ENCODE data around the gene SGPL1.
"Not testable (repeated sequence)": the region's sequence is repeated elsewhere in the genome, so short reads cannot be mapped to it uniquely, and the experiment has no call there.

SGPL1 gene

GRCh38 chr10:70846795-70847194 is 31.0 kb downstream of the SGPL1 start:
- no peak for DNase-seq

GRCh38 chr10:70847659-70848360 is 32.1 kb downstream of the SGPL1 start:
- DNase-seq, result no peak

- peak; percentile 97 for DNase-seq
Observed at GRCh38 chr10:70849582-70850016, 33.9 kb downstream of the SGPL1 start.

GRCh38 chr10:70850097-70850496 is 34.3 kb downstream of the SGPL1 start:
- peak; percentile 45 for DNase-seq

- no peak for DNase-seq
Observed at GRCh38 chr10:70851597-70852475, 36.1 kb downstream of the SGPL1 start.

GRCh38 chr10:70853038-70853437 is 37.3 kb downstream of the SGPL1 start:
- DNase-seq, result no peak

GRCh38 chr10:70853457-70853856 is 37.7 kb downstream of the SGPL1 start:
- DNase-seq, result no peak

- DNase-seq, result no peak
Observed at GRCh38 chr10:70856454-70856853, 40.7 kb downstream of the SGPL1 start.

- no peak for DNase-seq
Observed at GRCh38 chr10:70858759-70859158, 43.0 kb downstream of the SGPL1 start.

GRCh38 chr10:70861495-70862197 is 45.9 kb downstream of the SGPL1 start:
- DNase-seq, result not testable (repeated sequence)

GRCh38 chr10:70863470-70864160 is 47.9 kb downstream of the SGPL1 start:
- DNase-seq, result no peak

- no peak for DNase-seq
Observed at GRCh38 chr10:70864935-70865334, 49.2 kb downstream of the SGPL1 start.

GRCh38 chr10:70866424-70866823 is 50.7 kb downstream of the SGPL1 start:
- no peak for DNase-seq

GRCh38 chr10:70872291-70872690 is 56.5 kb downstream of the SGPL1 start:
- DNase-seq, result no peak

GRCh38 chr10:70874061-70874460 is 58.3 kb downstream of the SGPL1 start:
- DNase-seq, result no peak

- no peak for DNase-seq
Observed at GRCh38 chr10:70879207-70879606, 63.5 kb downstream of the SGPL1 start.

GRCh38 chr10:70880077-70880534 is 64.4 kb downstream of the SGPL1 start:
- peak; percentile 15 for DNase-seq

GRCh38 chr10:70884741-70885140 is 69.0 kb downstream of the SGPL1 start:
- no peak for DNase-seq

GRCh38 chr10:70885481-70885880 is 69.7 kb downstream of the SGPL1 start:
- no peak for DNase-seq

- no peak for DNase-seq
Observed at GRCh38 chr10:70885931-70886903, 70.5 kb downstream of the SGPL1 start.

- DNase-seq, result no peak
Observed at GRCh38 chr10:70886921-70887665, 71.3 kb downstream of the SGPL1 start.

All from NCI-H226 (cell line).